COR-L47 (cell line): ENCODE measurements around the gene NLRP12.
"Not testable (repeated sequence)": the region's sequence is repeated elsewhere in the genome, so short reads cannot be mapped to it uniquely, and the experiment has no call there.

Source experiments
- DNase-seq: peaks from one replicate; lab custom pipeline; 2025; lab: John Stamatoyannopoulos, UW

NLRP12 gene

GRCh38 chr19:53824134-53824611 lies at the start of gene NLRP12:
Gene NLRP12, minus strand, starts transcription at chr19:53824314. Its CDS starts 140 bp downstream, at chr19:53824174.
- DNase-seq = no peak

- DNase-seq = no peak
Measured at GRCh38 chr19:53872762-53873161, 48.6 kb upstream of the NLRP12 start.

GRCh38 chr19:53871454-53871853 lies 47.3 kb upstream of the NLRP12 start:
- DNase-seq = no peak

GRCh38 chr19:53870485-53870844 lies 46.4 kb upstream of the NLRP12 start:
- no peak for DNase-seq

- not testable (repeated sequence) for DNase-seq
Measured at GRCh38 chr19:53869805-53870484, 45.8 kb upstream of the NLRP12 start.

GRCh38 chr19:53868892-53869804 lies 45.0 kb upstream of the NLRP12 start:
- no peak for DNase-seq

GRCh38 chr19:53868091-53868891 lies 44.2 kb upstream of the NLRP12 start:
- no peak for DNase-seq

GRCh38 chr19:53867225-53868090 lies 43.3 kb upstream of the NLRP12 start, which contains the start of gene MYADM:
Gene MYADM, plus strand, starts transcription at chr19:53867883. Its CDS starts 5,647 bp downstream, at chr19:53873530.
- peak; percentile 16 for DNase-seq

GRCh38 chr19:53866865-53867224 lies 42.7 kb upstream of the NLRP12 start:
- DNase-seq = no peak

GRCh38 chr19:53865918-53866864 lies 42.1 kb upstream of the NLRP12 start:
- no peak for DNase-seq

- no peak for DNase-seq
Measured at GRCh38 chr19:53865523-53865917, 41.4 kb upstream of the NLRP12 start.

- DNase-seq = no peak
Measured at GRCh38 chr19:53864308-53864836, 40.3 kb upstream of the NLRP12 start.

GRCh38 chr19:53853707-53854106 lies 29.6 kb upstream of the NLRP12 start:
- no peak for DNase-seq

GRCh38 chr19:53849237-53849676 lies 25.1 kb upstream of the NLRP12 start:
- no peak for DNase-seq

- DNase-seq = no peak
Measured at GRCh38 chr19:53847555-53847954, 23.4 kb upstream of the NLRP12 start.

GRCh38 chr19:53844849-53845246 lies 20.7 kb upstream of the NLRP12 start:
- no peak for DNase-seq

- DNase-seq = not testable (repeated sequence)
Measured at GRCh38 chr19:53840914-53841313, 16.8 kb upstream of the NLRP12 start.

GRCh38 chr19:53840241-53840640 lies 16.1 kb upstream of the NLRP12 start:
- not testable (repeated sequence) for DNase-seq

- not testable (repeated sequence) for DNase-seq
Measured at GRCh38 chr19:53838446-53838845, 14.3 kb upstream of the NLRP12 start.

GRCh38 chr19:53832861-53833260 lies 8.7 kb upstream of the NLRP12 start:
- DNase-seq = not testable (repeated sequence)
